AG04450 (cell line): ENCODE measurements around the gene WDR76. TPM values are rescaled to one million over a fixed set of nuclear protein-coding genes. Genes with fewer than 3 reads are reported as not detected.

Experiments used
- CTCF ChIA-PET: fragments of 300-600, 350-600 bp; formaldehyde crosslinking; extraction: SDS; loops from one replicate; lab custom pipeline; 2022; ENCODE audit warnings: antibody characterized with exemption, inconsistent platforms; lab: Charles Lee
- POLR2A ChIA-PET: fragments of 350-600 bp; formaldehyde crosslinking; extraction: SDS; loops from one replicate; lab custom pipeline; 2021; ENCODE audit warnings: antibody characterized with exemption, inconsistent platforms; lab: Yijun Ruan, JAX
- DNase-seq: peaks from one replicate; pipeline ENCODE4 v3.0.0-alpha.2; 2011; ENCODE audit warnings: low read depth, low spot score
- H3K27ac ChIP-seq: one replicate; pipeline ENCODE4 v1.5.1; 2012; ENCODE audit warnings: low read depth, low read length, control low read depth
- H3K27me3 ChIP-seq: one replicate; pipeline ENCODE4 v1.6.0; 2012; ENCODE audit warnings: low read length; ENCODE audit not compliant: control insufficient read depth, insufficient read depth
- H3K4me3 ChIP-seq: 2 replicates; pipeline ENCODE4 v1.5.1; 2011; ENCODE audit warnings: mild to moderate bottlenecking, low read depth, low read length, control low read depth
- H3K9me3 ChIP-seq: 2 replicates; pipeline ENCODE4 v1.5.1; 2012; ENCODE audit warnings: low read length; ENCODE audit not compliant: control insufficient read depth, insufficient read depth
- CTCF ChIP-seq: IDR thresholded peaks from 2 replicates; pipeline ENCODE4 v1.5.1; 2011; ENCODE audit warnings: low read depth, low read length, control low read depth, inconsistent platforms
- polyA plus RNA-seq: library from polyadenylated mRNA; depleted of rRNA; stranded (reverse); fragments of >200 nt; gene quantifications from 2 replicates; pipeline ENCODE4 v1.2.3, GENCODE V29; 2011; rRNA removed
- small RNA-seq: library from RNA; depleted of rRNA; stranded (forward); fragments of <200 nt; gene quantifications from one replicate; pipeline ENCODE3, GENCODE V24; 2012; ENCODE audit warnings: low read depth; ENCODE audit not compliant: insufficient read length

Gene WDR76
- polyA plus RNA-seq, 1 experiment, result 6.7 TPM

- Histone ChIP-seq H3K4me3 (no peak overlapping the region), H3K9me3 (no peaks in the 10 kb centered on the region), H3K27me3 (no peaks in the 10 kb centered on the region), H3K27ac (no peak overlapping the region)
- ChIA-PET CTCF (interaction anchor here (1.0 to 1.3 kb wide), 2 partner anchors 141 to 150 kb away, joined by 3 read pairs; no protein-coding TSS in a partner anchor), POLR2A (no interaction called here)
- no peak for TF ChIP-seq CTCF
- DNase-seq, result no peak
Observed at GRCh38 chr15:43916326-43916660, 89.5 kb downstream of the WDR76 start.

Small RNA genes lying within 50 kb of the gene (small RNA-seq; reads per million reads assigned to genes)
- not detected for gene MIR1282
- not detected for gene RF00019

Other genes starting within 250 kb of the WDR76 start
- 19.3 and 20.6 TPM in 2 replicates for gene PPIP5K1, start 236.8 kb upstream of the WDR76 start, polyA plus RNA-seq
- 0.11 TPM in 1 of 2 replicates, not detected in the other for gene CKMT1B, start 233.0 kb upstream of the WDR76 start, polyA plus RNA-seq
- gene STRC, start 208.2 kb upstream of the WDR76 start, polyA plus RNA-seq, result not detected in 2 replicates
- gene CATSPER2, start 178.2 kb upstream of the WDR76 start, polyA plus RNA-seq, result 0.87 and 0.96 TPM in 2 replicates
- gene CKMT1A, start 133.1 kb upstream of the WDR76 start, polyA plus RNA-seq, result not detected in 2 replicates
- gene PDIA3, start 80.6 kb upstream of the WDR76 start, polyA plus RNA-seq, result 308 and 326 TPM in 2 replicates
- gene ELL3, start 50.0 kb upstream of the WDR76 start, polyA plus RNA-seq, result 2.3 and 2.4 TPM in 2 replicates
- 608 and 874 TPM in 2 replicates for gene SERF2, start 34.7 kb upstream of the WDR76 start, polyA plus RNA-seq
- 0.05 TPM in 1 of 2 replicates, not detected in the other for gene SERINC4, start 26.8 kb upstream of the WDR76 start, polyA plus RNA-seq
- 6.4 and 10.7 TPM in 2 replicates for gene HYPK, start 26.4 kb upstream of the WDR76 start, polyA plus RNA-seq
- 46.5 and 61.9 TPM in 2 replicates for gene MFAP1, start 2.3 kb upstream of the WDR76 start, polyA plus RNA-seq